Measurements from ENCODE around the gene CEP20.

Gene CEP20

DNA sequence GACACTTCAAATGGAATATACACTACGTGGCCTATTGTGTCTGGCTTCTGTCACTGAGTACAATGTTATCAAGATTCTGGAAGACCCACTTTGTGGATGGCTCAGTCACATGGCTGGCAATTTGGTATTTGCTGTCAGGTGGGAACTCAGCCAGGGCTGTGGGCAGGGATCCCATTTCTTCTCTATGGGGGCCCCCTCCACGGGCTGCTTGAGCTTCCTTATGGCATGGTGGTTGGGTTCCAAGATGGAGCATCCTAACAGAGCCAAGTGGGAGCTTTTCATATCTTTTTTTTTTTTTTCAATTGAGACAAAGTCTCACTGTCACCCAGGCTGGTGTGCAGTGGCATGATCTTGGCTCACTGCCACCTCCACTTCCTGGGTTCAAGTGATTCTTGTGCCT lies 18.0 kb upstream of the CEP20 start:
- TF ChIP-seq GATA3 (IDR thresholded peaks at IDR 0.05; ENCODE audit: low read depth, low read length) (no peak), GATA2 (IDR thresholded peaks at IDR 0.05; ENCODE audit: low read depth, low read length) (no peak)

DNA sequence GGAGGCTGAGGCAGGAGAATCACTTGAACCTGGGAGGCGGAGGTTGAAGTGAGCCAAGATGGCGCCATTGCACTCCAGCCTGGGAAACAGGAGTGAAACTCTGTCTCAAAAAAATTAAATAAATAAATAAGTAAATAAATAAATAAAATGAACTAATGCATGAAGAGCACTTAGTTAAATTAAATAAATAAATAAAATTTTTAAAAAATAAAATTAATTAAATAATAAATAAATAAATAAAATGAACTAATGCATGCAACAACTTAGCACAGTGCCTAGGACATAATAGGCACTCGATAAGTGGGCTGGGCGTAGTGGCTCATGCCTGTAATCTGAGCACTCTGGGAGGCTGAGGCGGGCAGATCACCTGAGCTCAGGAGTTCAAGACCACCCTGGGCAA lies 15.6 kb upstream of the CEP20 start:
- no peak for TF ChIP-seq GATA3 (IDR thresholded peaks at IDR 0.05; ENCODE audit: low read depth, low read length)
- no peak for TF ChIP-seq GATA2 (IDR thresholded peaks at IDR 0.05; ENCODE audit: low read depth, low read length)

DNA sequence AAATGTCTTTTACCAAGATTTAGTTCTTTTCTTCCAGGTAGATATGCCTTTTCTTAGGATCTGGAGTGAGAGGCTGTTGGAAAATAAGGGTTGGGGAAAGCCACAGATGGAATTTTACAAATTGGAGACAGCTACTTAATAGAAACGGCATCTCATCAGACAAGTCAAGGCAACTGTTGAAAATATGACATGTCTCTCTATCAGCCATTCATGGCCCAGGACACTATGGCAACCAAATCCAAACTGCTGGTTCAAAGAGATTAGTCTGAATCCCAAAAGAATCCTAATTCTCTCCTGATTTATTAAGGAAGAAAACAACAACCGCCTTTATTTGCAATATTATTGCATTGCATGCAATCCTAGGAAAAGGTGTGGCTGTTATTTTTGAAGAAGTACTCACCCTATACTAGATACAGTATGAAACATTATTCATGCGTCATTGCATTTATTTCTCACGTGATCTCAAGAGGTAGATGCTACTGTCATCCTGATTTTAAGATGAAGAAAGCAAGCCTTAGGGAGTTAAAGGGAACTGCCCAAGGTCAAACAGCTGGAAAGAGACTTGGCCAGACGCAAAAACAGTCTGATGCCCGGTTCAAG lies 12.6 kb upstream of the CEP20 start:
- TF ChIP-seq GATA3 (IDR thresholded peaks at IDR 0.05; ENCODE audit: low read depth, low read length) = no peak
- TF ChIP-seq GATA2 (IDR thresholded peaks at IDR 0.05; ENCODE audit: low read depth, low read length) = no peak

DNA sequence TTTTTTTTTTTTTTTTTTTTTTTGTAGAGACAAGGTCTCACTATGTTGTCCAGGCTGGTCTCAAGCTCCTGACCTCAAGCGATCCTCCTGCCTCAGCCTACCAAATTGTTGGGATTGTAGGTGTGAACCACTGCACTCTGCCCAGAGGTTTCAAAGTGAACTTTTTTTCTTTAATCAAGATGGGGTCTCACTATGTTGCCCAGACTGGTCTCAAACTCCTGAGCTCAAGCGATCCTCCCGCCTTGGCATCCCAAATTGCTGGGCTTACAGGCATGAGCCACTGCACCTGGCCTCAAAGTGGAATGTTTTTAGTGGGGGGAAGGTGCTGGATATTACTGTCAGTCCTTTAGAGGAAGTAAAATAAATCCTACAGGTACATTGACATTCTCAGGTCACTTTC lies 12.0 kb upstream of the CEP20 start:
- TF ChIP-seq GATA3 (IDR thresholded peaks at IDR 0.05; ENCODE audit: low read depth, low read length) (no peak), GATA2 (IDR thresholded peaks at IDR 0.05; ENCODE audit: low read depth, low read length) (no peak)

DNA sequence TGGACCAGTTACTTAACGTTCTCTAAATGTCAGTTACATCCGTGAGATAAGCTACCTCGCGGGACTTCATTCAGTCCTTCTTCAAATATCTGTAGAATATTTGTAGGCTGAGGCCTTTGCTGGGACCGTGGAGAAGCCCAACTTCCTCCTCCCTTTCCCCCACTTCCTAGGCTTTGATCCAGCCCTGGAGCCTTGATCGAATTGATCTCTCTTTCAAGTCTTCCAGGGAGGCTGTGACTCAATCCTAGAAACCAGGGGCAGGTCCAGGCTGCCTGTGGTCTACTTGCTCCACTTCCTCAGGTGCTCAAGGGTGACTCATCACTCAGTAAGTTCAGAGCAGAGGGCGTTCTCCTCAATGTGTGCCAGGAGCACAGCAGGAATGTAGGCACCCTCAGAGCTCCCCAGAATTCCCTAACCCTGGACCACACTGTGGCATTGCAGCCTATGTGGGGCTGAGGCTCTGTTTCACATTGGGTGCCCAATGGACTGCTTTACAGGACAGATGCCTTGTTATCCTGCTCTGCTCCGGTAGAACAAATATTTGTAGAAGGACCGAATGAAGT lies 11.2 kb upstream of the CEP20 start:
- TF ChIP-seq GATA3 (IDR thresholded peaks at IDR 0.05; ENCODE audit: low read depth, low read length) (no peak), GATA2 (IDR thresholded peaks at IDR 0.05; ENCODE audit: low read depth, low read length) (no peak)

DNA sequence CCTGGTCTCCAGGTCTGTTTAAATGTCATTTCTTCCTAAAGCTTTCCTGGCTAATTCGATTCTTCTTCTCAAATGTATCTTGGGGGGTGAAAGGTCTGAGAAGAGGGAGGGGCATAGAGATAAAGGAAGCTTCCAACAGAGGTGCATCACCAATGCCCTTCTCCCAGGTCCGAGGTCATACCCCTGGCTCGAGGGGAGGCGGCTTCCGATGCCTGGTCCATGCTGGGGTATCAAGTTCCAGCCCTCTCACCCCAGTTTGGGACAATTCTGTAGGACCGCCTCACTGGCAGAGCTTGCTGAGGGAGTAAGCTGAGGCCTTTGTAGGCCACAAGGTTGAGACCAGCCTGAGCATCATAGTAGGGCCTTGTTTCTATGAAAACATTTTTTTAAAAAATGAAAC lies 10.3 kb upstream of the CEP20 start:
- TF ChIP-seq GATA3 (IDR thresholded peaks at IDR 0.05; ENCODE audit: low read depth, low read length) (no peak), GATA2 (IDR thresholded peaks at IDR 0.05; ENCODE audit: low read depth, low read length) (no peak)

DNA sequence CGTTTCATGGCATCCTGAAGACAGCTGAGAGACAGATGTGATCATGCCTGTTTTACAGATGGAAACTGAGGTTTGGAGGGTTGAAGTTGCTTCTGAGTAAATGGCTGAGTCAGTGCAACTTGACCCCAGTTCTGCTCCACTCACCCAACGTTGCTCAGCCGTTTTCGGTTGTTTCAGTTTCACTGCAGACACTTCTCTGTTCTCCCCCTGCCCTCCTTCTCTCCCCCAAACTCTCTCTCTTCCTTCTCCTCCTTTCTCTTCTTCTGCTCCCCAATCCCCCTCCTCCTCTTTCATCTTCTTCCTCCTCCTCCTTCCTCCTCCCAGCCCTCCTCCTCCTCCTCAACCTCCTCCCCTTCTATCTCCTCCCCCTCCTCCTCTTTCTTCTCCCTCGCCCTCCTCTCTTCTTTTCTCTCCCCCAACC lies 9.4 kb upstream of the CEP20 start:
- TF ChIP-seq GATA2 (IDR thresholded peaks at IDR 0.05; ENCODE audit: low read depth, low read length) (no peak), GATA3 (IDR thresholded peaks at IDR 0.05; ENCODE audit: low read depth, low read length) (no peak)

DNA sequence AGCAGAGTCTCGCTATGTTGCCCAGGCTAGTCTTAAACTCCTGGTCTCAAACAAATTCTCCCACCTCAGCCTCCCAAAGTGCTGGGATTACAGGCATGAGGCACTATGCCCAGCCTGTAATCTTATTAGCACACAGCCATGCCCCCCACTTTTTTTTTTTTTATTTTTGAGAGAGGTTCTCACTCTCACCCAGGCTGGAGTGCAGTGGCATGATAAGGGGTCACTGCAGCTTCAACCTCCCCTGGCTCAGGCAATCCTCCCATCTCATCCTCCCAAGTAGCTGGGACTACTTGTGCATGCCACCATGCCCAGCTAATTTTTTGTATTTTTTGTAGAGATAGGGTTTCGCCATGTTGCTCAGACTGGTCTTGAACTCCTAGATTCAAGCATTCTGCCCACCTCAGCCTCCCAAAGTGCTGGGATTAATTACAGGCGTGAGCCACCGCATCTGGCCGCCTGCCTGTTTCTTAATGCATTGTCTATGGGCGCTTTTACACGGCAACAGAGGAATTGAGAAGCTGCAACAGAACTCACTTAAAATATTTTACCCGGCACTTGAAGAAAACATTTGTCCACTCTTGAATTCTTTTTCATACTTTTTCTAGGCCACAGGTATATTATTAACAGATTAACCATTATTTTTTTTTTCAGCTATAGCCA lies 8.8 kb upstream of the CEP20 start:
- TF ChIP-seq GATA2 (IDR thresholded peaks at IDR 0.05; ENCODE audit: low read depth, low read length) = no peak
- no peak for TF ChIP-seq GATA3 (IDR thresholded peaks at IDR 0.05; ENCODE audit: low read depth, low read length)

DNA sequence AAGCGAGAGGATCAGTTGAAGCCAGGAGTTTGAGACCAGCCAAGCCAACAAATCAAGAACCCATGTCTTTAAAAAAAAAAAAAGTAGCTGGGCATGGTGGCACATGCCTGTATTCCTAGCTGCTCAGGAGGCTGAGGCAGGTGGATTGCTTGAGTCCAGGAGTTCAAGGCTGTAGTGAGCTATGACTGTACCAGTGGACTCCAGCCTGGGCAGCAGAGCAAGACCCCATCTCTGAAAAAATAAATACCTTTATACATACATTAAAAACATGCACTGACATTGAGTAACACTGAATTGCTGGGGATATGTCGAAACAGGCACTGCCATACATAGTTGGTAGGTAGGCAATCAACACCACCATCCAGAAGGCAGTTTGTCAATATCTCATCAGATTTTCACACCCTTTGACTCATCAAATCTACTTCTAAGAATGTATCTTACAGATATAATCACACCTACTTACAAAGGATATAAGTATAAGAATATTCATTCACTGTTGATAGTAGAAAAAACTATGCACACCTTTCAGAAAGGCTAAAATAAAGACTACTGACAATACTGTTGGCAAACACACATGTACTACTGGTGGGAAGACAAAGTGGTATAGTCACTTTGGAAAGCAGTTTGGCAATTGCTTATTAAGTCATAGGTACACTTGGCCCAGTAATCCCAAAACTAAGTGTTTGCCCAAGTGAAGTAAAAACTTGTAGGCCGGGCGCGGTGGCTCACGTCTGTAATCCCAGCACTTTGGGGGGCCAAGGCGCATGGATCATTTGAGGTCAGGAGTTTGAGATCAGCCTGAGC lies 6.4 kb upstream of the CEP20 start:
- TF ChIP-seq GATA3 (IDR thresholded peaks at IDR 0.05; ENCODE audit: low read depth, low read length) (no peak), GATA2 (IDR thresholded peaks at IDR 0.05; ENCODE audit: low read depth, low read length) (no peak)

DNA sequence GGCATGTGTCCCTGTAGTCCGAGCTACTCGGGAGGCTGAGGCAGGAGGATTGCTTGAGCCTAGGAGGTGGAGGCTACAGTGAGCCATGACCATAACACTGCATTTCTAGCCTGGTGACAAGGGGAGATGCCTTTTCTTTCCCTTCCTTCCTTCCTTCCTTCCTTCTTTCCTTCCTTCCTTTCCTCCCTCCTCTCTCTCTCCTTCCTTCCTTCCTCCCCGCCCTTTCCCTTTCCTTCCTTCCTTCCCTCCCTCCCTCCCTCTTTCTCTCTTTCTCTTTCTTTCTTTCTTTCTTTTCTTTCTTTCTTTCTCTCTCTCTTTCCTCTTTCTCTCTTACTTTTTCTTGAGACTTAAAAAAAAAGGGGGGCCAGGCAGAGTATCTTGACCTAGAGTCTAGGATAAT lies 3.1 kb upstream of the CEP20 start:
- TF ChIP-seq GATA2 (IDR thresholded peaks at IDR 0.05; ENCODE audit: low read depth, low read length) (no peak), GATA3 (IDR thresholded peaks at IDR 0.05; ENCODE audit: low read depth, low read length) (no peak)

DNA sequence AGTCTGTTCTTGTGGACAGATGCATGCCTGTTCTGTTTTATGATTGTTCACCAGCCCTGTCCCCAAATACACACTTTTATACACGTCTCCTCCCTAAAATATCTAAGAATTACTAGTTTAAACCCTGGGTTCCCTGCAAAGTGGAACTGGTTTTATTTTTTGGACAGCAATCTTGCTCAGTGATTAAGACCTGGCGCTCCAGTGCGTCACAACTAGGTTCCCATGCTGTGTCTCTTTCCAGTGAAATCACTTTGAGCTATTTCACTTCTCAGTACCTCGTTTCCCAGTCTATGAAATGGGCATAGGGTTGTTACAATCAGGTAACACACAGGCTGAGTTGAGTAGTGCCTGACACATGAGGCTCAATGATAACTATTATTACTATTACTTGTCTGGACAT lies 1.1 kb downstream of the CEP20 start:
- TF ChIP-seq GATA2 (IDR thresholded peaks at IDR 0.05; ENCODE audit: low read depth, low read length) = no peak
- no peak for TF ChIP-seq GATA3 (IDR thresholded peaks at IDR 0.05; ENCODE audit: low read depth, low read length)

DNA sequence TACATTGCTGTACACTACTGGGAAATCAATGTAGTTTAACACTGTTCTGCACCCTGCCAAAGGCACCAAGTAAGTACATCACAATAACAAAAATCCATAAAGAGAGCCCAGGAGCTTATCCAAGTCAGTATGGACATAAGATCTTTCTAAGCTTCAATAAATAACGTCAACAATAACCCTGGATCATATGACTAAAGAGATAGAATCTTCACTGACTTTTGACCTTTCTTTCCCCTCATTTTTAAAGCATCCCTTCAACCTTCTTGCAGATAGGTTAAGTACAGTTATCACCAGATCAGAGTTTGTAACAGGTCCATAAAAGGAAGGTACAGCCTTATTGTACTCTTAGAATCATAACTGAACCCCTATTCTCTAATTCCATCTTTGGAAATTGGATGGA lies 2.3 kb downstream of the CEP20 start:
- TF ChIP-seq GATA2 (IDR thresholded peaks at IDR 0.05; ENCODE audit: low read depth, low read length) (no peak), GATA3 (IDR thresholded peaks at IDR 0.05; ENCODE audit: low read depth, low read length) (no peak)

DNA sequence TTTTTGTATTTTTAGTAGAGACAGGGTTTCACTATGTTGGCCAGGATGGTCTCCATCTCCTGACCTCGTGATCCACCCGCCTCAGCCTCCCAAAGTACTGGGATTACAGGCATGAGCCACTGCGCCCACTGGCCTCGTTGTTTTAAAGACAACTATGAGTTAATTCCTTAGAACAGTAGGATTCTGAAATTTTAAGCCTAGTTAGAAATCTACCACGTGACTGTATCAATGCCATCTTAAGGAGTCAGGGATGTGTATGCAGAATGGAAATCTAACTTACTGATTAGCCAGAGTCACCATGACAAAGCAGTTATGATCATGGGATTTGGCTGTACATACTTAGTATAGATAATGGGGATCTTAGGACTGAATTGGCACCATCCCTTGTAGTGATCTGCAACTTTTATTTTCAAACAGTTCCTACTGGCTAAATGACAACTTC lies 2.8 kb downstream of the CEP20 start:
- no peak for TF ChIP-seq GATA3 (IDR thresholded peaks at IDR 0.05; ENCODE audit: low read depth, low read length)
- TF ChIP-seq GATA2 (IDR thresholded peaks at IDR 0.05; ENCODE audit: low read depth, low read length) = no peak

DNA sequence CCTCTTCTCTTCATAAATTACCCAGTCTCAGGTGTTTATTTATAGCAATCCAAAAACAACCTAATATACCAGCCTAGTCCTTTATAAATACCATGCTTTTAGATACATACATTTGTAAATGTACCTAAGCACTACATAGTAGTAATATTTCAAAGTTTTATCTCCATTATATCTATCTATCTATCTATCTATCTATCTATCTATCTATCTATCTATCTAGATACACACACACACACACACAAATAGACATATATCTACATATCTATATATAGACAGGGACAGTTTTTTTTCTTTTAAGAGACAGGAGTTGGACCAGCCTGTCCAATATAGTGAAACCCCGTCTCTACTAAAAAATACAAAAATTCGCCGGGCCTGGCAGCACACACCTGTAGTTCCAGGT lies 5.8 kb downstream of the CEP20 start:
- TF ChIP-seq GATA3 (IDR thresholded peaks at IDR 0.05; ENCODE audit: low read depth, low read length) = no peak
- TF ChIP-seq GATA2 (IDR thresholded peaks at IDR 0.05; ENCODE audit: low read depth, low read length) = no peak

All from SH-SY5Y (cell line).